ENCODE results near the gene LMO4.

DNA sequence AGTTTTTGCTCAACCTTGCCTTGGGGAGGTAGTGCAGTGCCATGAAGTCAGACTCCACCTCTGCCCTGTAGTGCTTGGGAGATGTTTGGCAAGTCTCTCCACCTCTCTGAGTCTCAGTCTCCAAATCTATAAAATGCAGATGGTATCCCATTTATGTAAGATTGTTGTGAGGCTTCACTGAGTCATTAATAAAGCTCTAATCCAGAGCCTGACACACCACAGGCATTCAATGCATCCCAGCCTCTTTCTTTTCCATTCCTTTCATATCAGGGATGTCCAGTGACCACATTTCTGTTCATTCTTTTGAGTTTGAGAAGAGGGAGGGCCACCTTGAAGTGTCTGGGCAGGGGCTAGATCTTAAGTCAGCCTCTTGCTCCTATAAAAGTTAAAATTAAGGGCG lies 37.6 kb upstream of the LMO4 start:
- TF ChIP-seq, protein P1, sequence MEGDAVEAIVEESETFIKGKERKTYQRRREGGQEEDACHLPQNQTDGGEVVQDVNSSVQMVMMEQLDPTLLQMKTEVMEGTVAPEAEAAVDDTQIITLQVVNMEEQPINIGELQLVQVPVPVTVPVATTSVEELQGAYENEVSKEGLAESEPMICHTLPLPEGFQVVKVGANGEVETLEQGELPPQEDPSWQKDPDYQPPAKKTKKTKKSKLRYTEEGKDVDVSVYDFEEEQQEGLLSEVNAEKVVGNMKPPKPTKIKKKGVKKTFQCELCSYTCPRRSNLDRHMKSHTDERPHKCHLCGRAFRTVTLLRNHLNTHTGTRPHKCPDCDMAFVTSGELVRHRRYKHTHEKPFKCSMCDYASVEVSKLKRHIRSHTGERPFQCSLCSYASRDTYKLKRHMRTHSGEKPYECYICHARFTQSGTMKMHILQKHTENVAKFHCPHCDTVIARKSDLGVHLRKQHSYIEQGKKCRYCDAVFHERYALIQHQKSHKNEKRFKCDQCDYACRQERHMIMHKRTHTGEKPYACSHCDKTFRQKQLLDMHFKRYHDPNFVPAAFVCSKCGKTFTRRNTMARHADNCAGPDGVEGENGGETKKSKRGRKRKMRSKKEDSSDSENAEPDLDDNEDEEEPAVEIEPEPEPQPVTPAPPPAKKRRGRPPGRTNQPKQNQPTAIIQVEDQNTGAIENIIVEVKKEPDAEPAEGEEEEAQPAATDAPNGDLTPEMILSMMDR (IDR thresholded peaks at IDR 0.05), result no peak
- no peak for TF ChIP-seq POLR2A (IDR thresholded peaks at IDR 0.05)
